ENCODE results near the gene FOXP3.

Gene FOXP3

DNA sequence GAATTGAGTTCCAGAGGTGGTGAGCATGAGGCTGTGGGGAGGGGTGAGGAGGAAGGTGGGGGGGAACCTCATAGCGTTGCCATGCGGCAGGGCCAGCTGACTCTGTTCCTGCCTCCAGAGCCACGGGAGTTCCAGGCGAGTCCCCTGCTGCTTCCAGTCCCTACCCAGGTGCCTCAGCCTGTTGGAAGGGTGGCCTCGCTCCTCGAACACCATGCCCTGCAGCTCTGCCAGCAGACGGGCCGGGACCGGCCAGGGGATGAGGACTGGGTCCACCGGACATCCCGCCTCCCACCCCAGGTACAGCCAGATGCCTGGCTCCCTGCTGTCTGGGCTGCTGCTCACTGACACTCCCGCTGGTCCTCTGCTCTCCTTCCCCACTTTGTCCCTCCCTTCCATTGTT lies 21.3 kb downstream of the FOXP3 start:
- TF ChIP-seq Cebpa-rat (IDR thresholded peaks at IDR 0.05) = no peak
- Histone ChIP-seq H4K20me1 (peaks cover 12% of the 10 kb centered on the region; the same call in 1 of the 2 replicates), H3K27me3 (peaks cover 59% of the 10 kb centered on the region), H3K9me3 (no peaks in the 10 kb centered on the region), H3K36me3 (peaks cover 50% of the 10 kb centered on the region), H3K27ac (no peak overlapping the region), H3K4me3 (no peak overlapping the region), H3K9ac (no peak overlapping the region), H3K4me2 (no peak overlapping the region), H3K4me1 (no peaks in the 10 kb centered on the region)

- Histone ChIP-seq H3K36me3 (peaks cover 46% of the 10 kb centered on the region), H3K9ac (no peak overlapping the region), H3K4me1 (no peaks in the 10 kb centered on the region), H3K27ac (no peak overlapping the region), H3K9me3 (no peaks in the 10 kb centered on the region), H3K4me3 (no peak overlapping the region), H3K27me3 (peaks cover 59% of the 10 kb centered on the region), H4K20me1 (peaks cover 12% of the 10 kb centered on the region; the same call in 1 of the 2 replicates), H3K4me2 (no peak overlapping the region)
- TF ChIP-seq Cebpa-rat (IDR thresholded peaks at IDR 0.05) = no peak
These were observed 21.9 kb downstream of the FOXP3 start for GRCh38 chrX:49242545-49243066.

DNA sequence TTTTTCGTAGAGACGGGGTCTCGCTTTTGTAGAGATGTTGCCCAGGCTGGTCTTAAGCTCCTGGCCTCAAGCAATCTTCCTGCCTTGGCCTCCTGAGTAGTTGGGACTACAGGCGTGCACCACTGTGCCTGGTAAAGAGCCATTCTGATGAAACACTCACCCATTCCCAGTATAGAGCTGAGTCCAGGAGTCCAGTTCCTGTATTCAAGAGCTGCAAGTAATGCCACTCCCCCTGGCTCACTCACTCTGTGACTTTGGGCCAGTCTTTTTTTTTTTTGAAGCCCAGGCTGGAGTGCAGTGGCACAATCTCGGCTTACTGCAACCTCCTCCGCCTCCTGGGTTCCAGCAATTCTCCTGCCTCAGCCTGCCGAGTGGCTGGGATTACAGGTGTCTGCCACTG lies 25.8 kb downstream of the FOXP3 start:
- no peak for TF ChIP-seq Cebpa-rat (IDR thresholded peaks at IDR 0.05)
- H3K27me3 ChIP-seq = peaks cover 31% of the 10 kb centered on the region
- peaks cover 16% of the 10 kb centered on the region for H3K36me3 ChIP-seq
- no peak overlapping the region for H3K4me3 ChIP-seq
- H3K4me2 ChIP-seq = no peak overlapping the region
- no peak overlapping the region for H3K9ac ChIP-seq
- H3K4me1 ChIP-seq = peaks cover 16% of the 10 kb centered on the region
- H3K9me3 ChIP-seq = 0 out of 2 replicates have a peak, but pooled peaks cover 3% of the 10 kb centered on the region
- peaks cover 12% of the 10 kb centered on the region; the same call in 1 of the 2 replicates for H4K20me1 ChIP-seq
- H3K27ac ChIP-seq = no peak overlapping the region

GRCh38 chrX:49237060-49237459 lies 27.4 kb downstream of the FOXP3 start:
- Histone ChIP-seq H3K9me3 (0 out of 2 replicates have a peak, but pooled peaks cover 3% of the 10 kb centered on the region), H3K27ac (no peak overlapping the region), H4K20me1 (no peaks in the 10 kb centered on the region), H3K4me3 (no peak overlapping the region), H3K9ac (no peak overlapping the region), H3K4me1 (peaks cover 16% of the 10 kb centered on the region), H3K4me2 (peak overlapping the region; percentile 63), H3K27me3 (peaks cover 15% of the 10 kb centered on the region), H3K36me3 (no peaks in the 10 kb centered on the region)
- no peak for TF ChIP-seq Cebpa-rat (IDR thresholded peaks at IDR 0.05)

DNA sequence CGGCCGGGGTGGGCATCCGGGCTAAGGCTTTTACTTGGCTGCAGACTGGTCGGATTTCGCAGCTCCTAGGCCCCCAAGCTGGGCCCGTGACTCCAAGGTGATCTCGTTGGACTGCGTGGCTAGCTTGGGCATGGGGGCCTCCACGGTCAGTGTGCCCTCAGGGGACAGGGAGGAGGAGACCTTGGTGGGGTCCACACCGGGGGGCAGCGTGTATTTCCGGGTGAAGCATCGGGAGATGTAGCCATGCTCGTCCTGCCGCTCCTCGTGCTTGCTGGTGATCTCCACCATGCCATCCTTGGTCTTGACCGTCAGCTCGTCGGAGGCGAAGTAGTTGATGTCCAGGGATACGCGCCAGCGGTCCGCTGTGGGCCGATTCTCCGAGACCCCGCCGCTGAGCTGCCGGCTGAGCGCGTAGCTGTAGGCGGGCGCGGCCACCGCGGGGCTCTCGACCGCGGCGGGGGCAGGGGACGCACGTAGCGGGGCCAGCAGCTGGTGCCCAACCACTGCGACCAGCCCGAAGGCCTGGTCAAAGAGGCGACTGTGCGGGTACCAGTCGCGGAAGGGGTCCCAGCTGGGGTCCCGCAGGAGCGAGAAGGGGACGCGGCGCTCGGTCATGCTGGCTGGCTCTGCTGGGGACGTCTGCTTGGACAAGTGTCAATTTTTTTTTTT lies 30.5 kb downstream of the FOXP3 start:
- no peaks in the 10 kb centered on the region for H4K20me1 ChIP-seq
- no peak for TF ChIP-seq Cebpa-rat (IDR thresholded peaks at IDR 0.05)
- no peak overlapping the region for H3K9ac ChIP-seq
- H3K4me3 ChIP-seq = no peak overlapping the region
- H3K4me1 ChIP-seq = peaks cover 16% of the 10 kb centered on the region
- H3K36me3 ChIP-seq = no peaks in the 10 kb centered on the region
- H3K9me3 ChIP-seq = peaks cover 21% of the 10 kb centered on the region; the same call in 1 of the 2 replicates
- H3K27ac ChIP-seq = no peak overlapping the region
- no peak overlapping the region for H3K4me2 ChIP-seq
- peaks cover 16% of the 10 kb centered on the region for H3K27me3 ChIP-seq

- peaks cover 16% of the 10 kb centered on the region for H3K4me1 ChIP-seq
- no peak within 1 kb of the TSS for H3K4me3 ChIP-seq
- no peaks in the 10 kb centered on the region for H3K36me3 ChIP-seq
- TF ChIP-seq Cebpa-rat (IDR thresholded peaks at IDR 0.05) = no peak
- no peaks in the 10 kb centered on the region for H4K20me1 ChIP-seq
- peaks cover 21% of the 10 kb centered on the region; the same call in 1 of the 2 replicates for H3K9me3 ChIP-seq
- H3K4me2 ChIP-seq = no peak within 1 kb of the TSS
- H3K27ac ChIP-seq = no peak within 1 kb of the TSS
- no peak within 1 kb of the TSS for H3K9ac ChIP-seq
- peaks cover 16% of the 10 kb centered on the region for H3K27me3 ChIP-seq
These were observed 31.3 kb downstream of the FOXP3 start, which contains the start of gene CACNA1F for GRCh38 chrX:49233176-49233575. Gene CACNA1F, minus strand, starts transcription at chrX:49233340. Its CDS starts 31 bp downstream, at chrX:49233309.

- Histone ChIP-seq H3K27ac (no peak overlapping the region), H3K4me1 (peaks cover 16% of the 10 kb centered on the region), H3K4me2 (no peak overlapping the region), H3K27me3 (peaks cover 16% of the 10 kb centered on the region), H3K9ac (no peak overlapping the region), H3K36me3 (no peaks in the 10 kb centered on the region), H3K4me3 (no peak overlapping the region), H3K9me3 (peaks cover 21% of the 10 kb centered on the region; the same call in 1 of the 2 replicates), H4K20me1 (no peaks in the 10 kb centered on the region)
- no peak for TF ChIP-seq Cebpa-rat (IDR thresholded peaks at IDR 0.05)
These were observed 32.0 kb downstream of the FOXP3 start for GRCh38 chrX:49232525-49232924.

DNA sequence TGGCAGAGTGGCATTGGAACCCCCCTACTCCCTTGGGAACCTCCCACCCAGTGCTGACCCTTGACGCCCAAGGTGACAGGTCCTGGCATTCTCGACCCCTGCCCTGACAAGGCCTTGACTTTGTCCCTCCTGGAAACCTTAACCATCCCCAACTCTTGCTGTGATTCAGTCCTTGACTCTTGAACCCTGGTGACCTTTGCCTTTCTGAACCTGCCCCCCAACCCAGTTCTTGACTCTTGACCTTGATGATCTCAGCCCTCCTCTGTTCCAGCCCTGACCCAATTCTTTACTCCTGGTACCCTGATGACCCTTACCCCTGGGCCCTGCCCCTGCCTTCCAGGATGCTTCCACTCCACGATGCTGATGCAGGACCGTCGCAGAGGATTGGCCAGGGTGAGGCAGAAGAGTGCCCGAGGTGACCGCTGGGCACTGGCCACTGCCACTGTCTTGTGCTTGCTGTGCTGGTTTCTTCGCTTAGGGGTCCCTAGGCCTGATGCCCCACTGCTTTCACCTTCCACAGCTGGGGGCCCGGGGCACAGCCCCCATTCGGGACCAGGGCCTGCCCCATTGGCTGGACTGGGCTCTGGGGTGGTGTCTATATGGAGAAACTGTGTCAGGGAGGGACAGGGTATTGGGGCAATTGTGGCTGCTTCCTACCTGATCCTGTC lies 33.0 kb downstream of the FOXP3 start:
- Histone ChIP-seq H3K27me3 (peaks cover 16% of the 10 kb centered on the region), H3K4me3 (no peak overlapping the region), H3K9ac (no peak overlapping the region), H4K20me1 (no peaks in the 10 kb centered on the region), H3K36me3 (no peaks in the 10 kb centered on the region), H3K4me1 (peaks cover 7% of the 10 kb centered on the region), H3K9me3 (peaks cover 21% of the 10 kb centered on the region; the same call in 1 of the 2 replicates), H3K27ac (no peak overlapping the region), H3K4me2 (no peak overlapping the region)
- TF ChIP-seq Cebpa-rat (IDR thresholded peaks at IDR 0.05) = no peak

DNA sequence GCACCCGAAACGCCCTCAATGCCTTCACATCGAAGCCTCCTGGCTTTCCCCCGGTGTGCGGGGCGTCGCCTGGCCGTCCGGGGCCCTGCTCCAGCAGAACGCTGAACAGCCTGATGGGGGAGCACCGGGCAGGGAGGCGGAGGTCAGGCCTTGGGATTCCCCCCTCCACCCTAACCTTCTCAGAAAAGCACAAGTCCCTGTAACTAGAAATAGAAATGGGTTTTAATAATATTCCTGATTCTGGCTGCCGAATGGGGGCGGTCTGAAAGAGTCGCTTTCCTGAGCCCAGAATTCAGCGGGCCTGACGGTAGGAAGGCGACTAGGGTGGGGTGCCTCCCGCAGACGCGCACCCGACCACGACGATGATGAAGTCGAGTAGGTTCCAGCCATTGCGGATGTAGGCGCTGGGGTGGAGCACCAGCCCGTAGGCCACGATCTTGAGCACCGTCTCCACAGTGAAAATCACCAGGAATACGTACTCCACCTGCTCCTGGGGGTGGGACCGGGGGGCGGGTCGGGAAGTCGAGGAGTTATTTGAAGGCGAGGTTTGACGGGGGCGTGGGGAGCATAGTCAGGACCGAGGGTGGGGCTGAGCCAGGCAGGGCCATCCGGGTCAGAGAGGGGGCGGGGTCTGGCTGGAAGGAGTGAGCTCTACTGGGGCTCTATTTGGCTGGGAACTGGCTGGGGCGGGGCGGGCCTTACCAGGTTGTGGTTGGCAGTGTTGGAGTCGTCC lies 33.8 kb downstream of the FOXP3 start:
- no peak overlapping the region for H3K9ac ChIP-seq
- H3K27ac ChIP-seq = no peak overlapping the region
- H4K20me1 ChIP-seq = no peaks in the 10 kb centered on the region
- no peak for TF ChIP-seq Cebpa-rat (IDR thresholded peaks at IDR 0.05)
- H3K27me3 ChIP-seq = peaks cover 18% of the 10 kb centered on the region
- peak overlapping the region; percentile 19; the same call in 1 of the 2 replicates for H3K4me2 ChIP-seq
- no peaks in the 10 kb centered on the region for H3K36me3 ChIP-seq
- H3K4me1 ChIP-seq = no peaks in the 10 kb centered on the region
- no peak overlapping the region for H3K4me3 ChIP-seq
- H3K9me3 ChIP-seq = peaks cover 21% of the 10 kb centered on the region; the same call in 1 of the 2 replicates
